H9 (cell line): ENCODE results near the gene LRRC41. TPM values are rescaled to one million over a fixed set of nuclear protein-coding genes. Genes with fewer than 3 reads are reported as not detected.

Experiments used
- DNase-seq: peaks from one replicate; pipeline ENCODE4 v3.0.0-alpha.2; 2017
- H2AFZ ChIP-seq: one replicate; pipeline ENCODE4 v1.6.1; 2013; ENCODE audit warnings: mild to moderate bottlenecking, low read length, control low read depth, moderate library complexity
- H2AK5ac ChIP-seq: 2 replicates; pipeline ENCODE4 v1.6.1; 2013; ENCODE audit warnings: low read length, control low read depth, mixed read lengths; ENCODE audit not compliant: insufficient read length
- H2BK120ac ChIP-seq: one replicate; pipeline ENCODE4 v1.6.1; 2013; ENCODE audit warnings: low read depth, mild to moderate bottlenecking, low read length, control low read depth, inconsistent platforms; ENCODE audit not compliant: poor library complexity, severe bottlenecking
- H2BK12ac ChIP-seq: 2 replicates; pipeline ENCODE4 v1.6.1; 2013; ENCODE audit warnings: low read length, control low read depth, mixed read lengths, low read depth; ENCODE audit not compliant: insufficient read length
- H2BK15ac ChIP-seq: 2 replicates; pipeline ENCODE4 v1.6.1; 2013; ENCODE audit warnings: low read depth, low read length, control low read depth
- H2BK20ac ChIP-seq: one replicate; pipeline ENCODE4 v1.6.1; 2013; ENCODE audit warnings: low read depth, mild to moderate bottlenecking, low read length, control low read depth, inconsistent platforms; ENCODE audit not compliant: poor library complexity, severe bottlenecking
- H2BK5ac ChIP-seq: 2 replicates; pipeline ENCODE4 v1.6.1; 2013; ENCODE audit warnings: low read length, control low read depth, mixed read lengths; ENCODE audit not compliant: insufficient read length
- H3K14ac ChIP-seq: 2 replicates; pipeline ENCODE4 v1.6.1; 2013; ENCODE audit warnings: low read length, control low read depth; ENCODE audit not compliant: insufficient read depth
- H3K18ac ChIP-seq: 2 replicates; pipeline ENCODE4 v1.6.1; 2013; ENCODE audit warnings: low read depth, mild to moderate bottlenecking, mixed read lengths, low read length, control low read depth; ENCODE audit not compliant: insufficient read length
- H3K23ac ChIP-seq: 2 replicates; pipeline ENCODE4 v1.6.1; 2013; ENCODE audit warnings: low read length, control low read depth, mixed read lengths, low read depth; ENCODE audit not compliant: insufficient read length
- H3K23me2 ChIP-seq: 2 replicates; pipeline ENCODE4 v1.6.1; 2013; ENCODE audit warnings: low read depth, mild to moderate bottlenecking, mixed read lengths, low read length, control low read depth; ENCODE audit not compliant: insufficient read length, poor library complexity, severe bottlenecking
- H3K27ac ChIP-seq: 2 replicates; pipeline ENCODE4 v1.5.1; 2013; ENCODE audit warnings: low read length, control low read depth, mixed read lengths, low read depth; ENCODE audit not compliant: insufficient read length
- H3K27me3 ChIP-seq: 2 replicates; pipeline ENCODE4 v1.6.1; 2013; ENCODE audit warnings: low read length, control low read depth, inconsistent platforms; ENCODE audit not compliant: insufficient read depth
- H3K4ac ChIP-seq: 2 replicates; pipeline ENCODE4 v1.6.1; 2013; ENCODE audit warnings: low read depth, mild to moderate bottlenecking, control low read depth, inconsistent platforms, low read length, moderate library complexity
- H3K4me1 ChIP-seq: 2 replicates; pipeline ENCODE4 v1.6.1; 2013; ENCODE audit warnings: low read length, control low read depth, inconsistent platforms; ENCODE audit not compliant: insufficient read depth
- H3K4me2 ChIP-seq: 2 replicates; pipeline ENCODE4 v1.6.1; 2013; ENCODE audit warnings: low read length, control low read depth, mixed read lengths; ENCODE audit not compliant: insufficient read length, insufficient read depth
- H3K56ac ChIP-seq: 2 replicates; pipeline ENCODE4 v1.6.1; 2013; ENCODE audit warnings: low read depth, mild to moderate bottlenecking, mixed read lengths, low read length, control low read depth; ENCODE audit not compliant: insufficient read length
- H3K79me1 ChIP-seq: 2 replicates; pipeline ENCODE4 v1.6.1; 2013; ENCODE audit warnings: low read depth, mild to moderate bottlenecking, moderate library complexity, low read length, control low read depth, inconsistent platforms; ENCODE audit not compliant: insufficient read depth, poor library complexity, severe bottlenecking
- H3K79me2 ChIP-seq: 2 replicates; pipeline ENCODE4 v1.6.1; 2013; ENCODE audit warnings: low read length, control low read depth, inconsistent platforms; ENCODE audit not compliant: insufficient read depth
- H3K9ac ChIP-seq: 2 replicates; pipeline ENCODE4 v1.6.1; 2013; ENCODE audit warnings: low read length, control low read depth, mixed read lengths; ENCODE audit not compliant: insufficient read length; ENCODE audit errors: extremely low read depth
- H3K9me3 ChIP-seq: one replicate; pipeline ENCODE4 v1.6.1; 2013; ENCODE audit warnings: low read depth, low read length, inconsistent platforms; ENCODE audit not compliant: control insufficient read depth
- H3T11ph ChIP-seq: one replicate; pipeline ENCODE4 v1.6.1; 2013; ENCODE audit warnings: mild to moderate bottlenecking, low read length, control low read depth, inconsistent platforms
- H4K20me1 ChIP-seq: one replicate; pipeline ENCODE4 v1.6.1; 2013; ENCODE audit not compliant: control insufficient read depth, insufficient read length, insufficient read depth
- H4K5ac ChIP-seq: 2 replicates; pipeline ENCODE4 v1.6.1; 2013; ENCODE audit warnings: low read depth, mild to moderate bottlenecking, mixed read lengths, low read length, control low read depth; ENCODE audit not compliant: insufficient read length
- H4K8ac ChIP-seq: replicated peaks from 2 replicates; pipeline ENCODE4 v1.6.1; 2013; ENCODE audit warnings: low read length, control low read depth, mixed read lengths, low read depth; ENCODE audit not compliant: insufficient read length
- H4K91ac ChIP-seq: 2 replicates; pipeline ENCODE4 v1.6.1; 2013; ENCODE audit warnings: low read depth, mild to moderate bottlenecking, moderate library complexity, mixed read lengths, low read length, control low read depth; ENCODE audit not compliant: insufficient read length
- H3K27ac Mint-ChIP-seq, 3 experiments: 2 replicates in 2 of 3; 3 replicates in 1 of 3; pipeline ENCODE4 v1.8.0; 2020 to 2021; ENCODE audit warnings: mixed read lengths in 3 of 3, mild to moderate bottlenecking in 1 of 3, moderate library complexity in 1 of 3
- H3K27me3 Mint-ChIP-seq: 2 replicates; pipeline ENCODE4 v1.8.0; 2021; ENCODE audit warnings: low read depth, mild to moderate bottlenecking, moderate library complexity, mixed read lengths
- H3K36me3 Mint-ChIP-seq, 3 experiments: 2 replicates in 2 of 3; 3 replicates in 1 of 3; pipeline ENCODE4 v1.8.0; 2020 to 2021; ENCODE audit warnings: low read depth in 3 of 3, mixed read lengths in 3 of 3; ENCODE audit not compliant: insufficient read depth in 1 of 3
- H3K4me1 Mint-ChIP-seq, 2 experiments: 2 replicates each; pipeline ENCODE4 v1.8.0; 2020; ENCODE audit warnings: mixed read lengths in 2 of 2
- H3K4me3 Mint-ChIP-seq, 2 experiments: 2 replicates in 1 of 2; 3 replicates in 1 of 2; pipeline ENCODE4 v1.8.0; 2020 to 2021; ENCODE audit warnings: mild to moderate bottlenecking in 2 of 2, mixed read lengths in 2 of 2, moderate library complexity in 1 of 2
- H3K9me3 Mint-ChIP-seq, 2 experiments: 2 replicates in 1 of 2; 3 replicates in 1 of 2; pipeline ENCODE4 v1.8.0; 2020; ENCODE audit warnings: mild to moderate bottlenecking in 2 of 2, mixed read lengths in 2 of 2, moderate library complexity in 1 of 2
- CTCF ChIP-seq: fragments of 200-600 bp; sonication (generic); conservative IDR thresholded peaks from 3 replicates; pipeline ENCODE4 v1.8.0; 2021; ENCODE audit warnings: antibody characterized with exemption, mild to moderate bottlenecking
- total RNA-seq: library from RNA; stranded (reverse); gene quantifications from 2 replicates; pipeline ENCODE4 v1.2.1, GENCODE V29; 2021

Gene LRRC41
- total RNA-seq, 1 experiment from 2014 or later = 62.6 TPM

DNA sequence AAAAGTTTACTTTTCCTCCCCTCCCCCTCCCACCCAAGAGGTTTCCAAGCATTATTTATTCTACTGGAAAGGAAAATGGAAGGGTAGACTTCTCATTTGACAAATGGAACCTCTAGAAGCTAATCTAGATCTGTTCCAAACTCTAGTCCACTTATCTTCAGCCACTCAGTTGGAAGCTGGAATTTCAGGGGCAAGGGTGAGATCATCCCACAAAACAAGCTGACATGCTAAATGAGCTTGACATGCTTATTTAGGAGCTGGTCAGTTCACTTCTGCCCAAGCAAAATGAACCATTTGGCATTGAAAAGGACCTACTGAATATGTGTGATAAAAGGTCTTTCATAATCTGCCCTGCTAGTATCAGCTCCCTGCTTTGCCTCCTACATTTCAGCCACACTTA lies 5.0 kb downstream of the LRRC41 start:
- Histone ChIP-seq H3K79me1 (peaks cover 4% of the 10 kb centered on the region), H2BK12ac (no peak overlapping the region), H3K4me2 (peak overlapping the region; percentile 9), H2BK120ac (no peak overlapping the region), H3K9me3 (no peaks in the 10 kb centered on the region), H3K56ac (no peak overlapping the region), H3T11ph (no peak overlapping the region), H3K23me2 (peaks cover 10% of the 10 kb centered on the region), H4K20me1 (no peaks in the 10 kb centered on the region), H3K23ac (no peak overlapping the region), H2AK5ac (no peak overlapping the region), H3K4me1 (no peaks in the 10 kb centered on the region; the same call in 1 of the 2 replicates), H3K27ac (peak overlapping the region; percentile 22), H2AFZ (no peak overlapping the region), H2BK20ac (no peak overlapping the region), H3K9ac (no peak overlapping the region), H4K91ac (no peak overlapping the region), H3K4ac (no peak overlapping the region), H2BK15ac (no peak overlapping the region), H3K27me3 (no peaks in the 10 kb centered on the region), H4K5ac (no peak overlapping the region), H3K14ac (no peak overlapping the region), H3K79me2 (peaks cover 9% of the 10 kb centered on the region; the same call in 1 of the 2 replicates), H3K18ac (no peak overlapping the region), H4K8ac (no peak overlapping the region), H2BK5ac (no peak overlapping the region)
- Mint-ChIP-seq H3K27me3 (no peaks in the 10 kb centered on the region; the same call in 1 of the 2 replicates), H3K9me3 (no peaks in the 10 kb centered on the region), H3K4me1 (peaks cover 30 to 33% of the 10 kb centered on the region in 2 experiments), H3K4me3 (no peak overlapping the region), H3K27ac (peak overlapping the region in 2 of 3 experiments; percentile 22 to 64; a peak in 2 of 7 replicates), H3K36me3 (peaks cover 20 to 34% (median 32%) of the 10 kb centered on the region in 3 experiments)
- no peak for TF ChIP-seq CTCF
- no peak for DNase-seq
